AG04449 (cell line): ENCODE measurements around the gene IMMP2L.
A peak's percentile ranks its signal among the peaks of the same experiment; 100 is the strongest.

ENCODE experiments used
- CTCF ChIA-PET: fragments of 350-600 bp; formaldehyde crosslinking; extraction: SDS; loops from one replicate; lab custom pipeline; 2021; ENCODE audit warnings: antibody characterized with exemption; lab: Yijun Ruan, JAX
- POLR2A ChIA-PET: fragments of 400-600, 350-600 bp; formaldehyde crosslinking; extraction: SDS; loops from one replicate; lab custom pipeline; 2020; ENCODE audit warnings: antibody characterized with exemption, inconsistent platforms; lab: Yijun Ruan, JAX
- DNase-seq: peaks from one replicate; pipeline ENCODE4 v3.0.0-alpha.2; 2010; ENCODE audit warnings: low read depth, low spot score
- H3K4me3 ChIP-seq: 2 replicates; pipeline ENCODE4 v1.5.1; 2011; ENCODE audit warnings: low read depth, mild to moderate bottlenecking, control low read depth, low read length
- CTCF ChIP-seq: IDR thresholded peaks from one replicate; pipeline ENCODE4 v1.5.1; 2011; ENCODE audit warnings: mild to moderate bottlenecking, moderate library complexity, low read length, control low read depth, inconsistent platforms; ENCODE audit not compliant: insufficient read depth; ENCODE audit errors: missing control alignments

IMMP2L gene

GRCh38 chr7:110852156-110852940 is 709.9 kb downstream of the IMMP2L start:
- DNase-seq, result no peak
- POLR2A ChIA-PET, result no interaction called here
- CTCF ChIA-PET, result no interaction called here
- no peak for TF ChIP-seq CTCF
- no peak overlapping the region for H3K4me3 ChIP-seq

GRCh38 chr7:110850224-110850623 is 712.1 kb downstream of the IMMP2L start:
- ChIA-PET CTCF (no interaction called here), POLR2A (no interaction called here)
- TF ChIP-seq CTCF, result no peak
- no peak overlapping the region for H3K4me3 ChIP-seq
- DNase-seq, result no peak

- no peak for TF ChIP-seq CTCF
- ChIA-PET POLR2A (no interaction called here), CTCF (no interaction called here)
- no peak for DNase-seq
- no peak overlapping the region for H3K4me3 ChIP-seq
Measured at GRCh38 chr7:110842796-110843195, 719.5 kb downstream of the IMMP2L start.

- ChIA-PET POLR2A (no interaction called here), CTCF (interaction anchor here (0.6 kb wide), 1 partner anchor 9 kb away, joined by 3 read pairs; no protein-coding TSS in a partner anchor)
- no peak overlapping the region for H3K4me3 ChIP-seq
- DNase-seq, result no peak
- TF ChIP-seq CTCF, result no peak
Measured at GRCh38 chr7:110841840-110842545, 720.3 kb downstream of the IMMP2L start.

- no peak for DNase-seq
Measured at GRCh38 chr7:110839866-110840265, 722.4 kb downstream of the IMMP2L start.

More at GRCh38 chr7:110839866-110840265, 722.4 kb downstream of the IMMP2L start:
- H3K4me3 ChIP-seq, result no peak overlapping the region
- peak; percentile 17 for TF ChIP-seq CTCF
- POLR2A ChIA-PET, result no interaction called here
- CTCF ChIA-PET, result interaction anchor here (0.6 to 1.1 kb wide), 3 partner anchors 9 to 425 kb away, joined by 3 to 4 read pairs (median 3); no protein-coding TSS in a partner anchor
